Fibroblast of mammary gland (primary cell): ENCODE data around the gene FHIT.
A peak's percentile ranks its signal among the peaks of the same experiment; 100 is the strongest.

Experiments used
- DNase-seq: peaks from one replicate; pipeline ENCODE4 v3.0.0-alpha.2; 2010; ENCODE audit warnings: low read depth
- H3K4me3 ChIP-seq: 2 replicates; pipeline ENCODE4 v1.5.1; 2011; ENCODE audit warnings: low read depth, mild to moderate bottlenecking, low read length, moderate library complexity; ENCODE audit not compliant: control insufficient read depth
- CTCF ChIP-seq: conservative IDR thresholded peaks from 2 replicates; pipeline ENCODE4 v1.5.1; 2011; ENCODE audit warnings: low read depth, low read length, inconsistent platforms; ENCODE audit not compliant: control insufficient read depth, insufficient read depth

Gene FHIT

GRCh38 chr3:60266444-60266843 lies 984.8 kb downstream of the FHIT start:
- H3K4me3 ChIP-seq, result no peak overlapping the region
- no peak for TF ChIP-seq CTCF
- no peak for DNase-seq

- no peak for DNase-seq
- no peak overlapping the region for H3K4me3 ChIP-seq
- TF ChIP-seq CTCF, result no peak
Observed at GRCh38 chr3:60263191-60263590, 988.1 kb downstream of the FHIT start.

GRCh38 chr3:60262546-60262945 lies 988.7 kb downstream of the FHIT start:
- H3K4me3 ChIP-seq, result no peak overlapping the region
- no peak for TF ChIP-seq CTCF
- DNase-seq, result no peak

- no peak for TF ChIP-seq CTCF
- no peak for DNase-seq
- H3K4me3 ChIP-seq, result no peak overlapping the region
Observed at GRCh38 chr3:60260546-60260945, 990.7 kb downstream of the FHIT start.

GRCh38 chr3:60250810-60251209 lies 1000.4 kb downstream of the FHIT start:
- H3K4me3 ChIP-seq, result no peak overlapping the region
- no peak for DNase-seq
- TF ChIP-seq CTCF, result no peak

- TF ChIP-seq CTCF, result no peak
- peak; percentile 19 for DNase-seq
- H3K4me3 ChIP-seq, result no peak overlapping the region
Observed at GRCh38 chr3:60250206-60250605, 1001.0 kb downstream of the FHIT start.

- DNase-seq, result no peak
- TF ChIP-seq CTCF, result no peak
- no peak overlapping the region for H3K4me3 ChIP-seq
Observed at GRCh38 chr3:60246361-60246760, 1004.9 kb downstream of the FHIT start.
